Endothelial cell of hepatic sinusoid (primary cell): ENCODE data around the gene VPS18.

Source experiments
- in situ Hi-C: cut with HindIII; loops from 2 replicates; pipeline ENCODE4 v1.10.0; 2017; ENCODE audit warnings: low sequenced_read_pairs

VPS18 gene

GRCh38 chr15:40918799-40919392 is 24.6 kb downstream of the VPS18 start:
- in situ Hi-C loops, result no loop called here

- in situ Hi-C loops, result no loop called here
Measured at GRCh38 chr15:40921949-40922607, 27.8 kb downstream of the VPS18 start.

- in situ Hi-C loops, result no loop called here
Measured at GRCh38 chr15:40922608-40923005, 28.4 kb downstream of the VPS18 start.

- in situ Hi-C loops, result no loop called here
Measured at GRCh38 chr15:40923551-40923950, 29.3 kb downstream of the VPS18 start.

GRCh38 chr15:40925495-40925862 is 31.2 kb downstream of the VPS18 start:
- in situ Hi-C loops, result no loop called here

DNA sequence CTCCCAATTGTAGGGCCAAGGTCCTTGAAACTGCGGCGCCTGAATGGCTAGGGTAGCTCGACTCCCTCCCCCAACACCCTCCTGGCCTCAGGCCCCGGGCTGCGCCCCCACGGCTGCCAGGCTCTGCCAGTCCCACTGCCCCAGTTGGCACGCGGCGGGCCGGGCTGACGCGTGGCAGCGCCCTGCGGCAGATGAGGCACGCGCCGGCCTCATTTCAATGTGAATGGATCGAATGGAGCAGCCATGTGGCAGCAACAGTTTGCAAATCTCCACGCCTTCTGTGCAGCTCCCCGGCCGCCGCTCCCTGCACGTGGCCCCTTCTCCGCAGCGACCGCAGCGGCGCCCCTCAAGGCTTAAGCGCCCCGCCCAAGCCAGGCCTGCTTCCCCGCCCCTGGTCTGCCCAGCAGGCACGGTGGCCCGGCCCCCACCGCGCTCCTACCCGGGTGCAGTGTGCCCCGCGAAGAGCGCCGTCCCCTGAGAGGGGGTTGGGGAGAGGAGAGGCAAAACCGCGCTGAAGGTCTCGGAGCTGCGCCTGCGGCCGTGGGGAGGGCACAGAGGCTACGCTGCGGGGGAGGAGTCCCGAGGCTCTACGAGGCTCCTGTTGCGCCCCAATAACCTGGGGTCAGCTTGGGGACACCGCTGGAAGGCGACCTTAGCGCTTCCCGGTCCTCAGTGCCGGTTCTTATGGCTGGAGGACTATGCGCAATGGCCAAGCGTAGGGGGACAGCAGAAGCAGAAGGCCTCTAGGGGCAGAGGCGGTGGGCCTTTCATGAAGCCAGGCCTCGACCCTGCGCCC is 31.8 kb downstream of the VPS18 start:
- in situ Hi-C loops, result no loop called here

- in situ Hi-C loops, result no loop called here
Measured at GRCh38 chr15:40926659-40927494, 32.6 kb downstream of the VPS18 start.

DNA sequence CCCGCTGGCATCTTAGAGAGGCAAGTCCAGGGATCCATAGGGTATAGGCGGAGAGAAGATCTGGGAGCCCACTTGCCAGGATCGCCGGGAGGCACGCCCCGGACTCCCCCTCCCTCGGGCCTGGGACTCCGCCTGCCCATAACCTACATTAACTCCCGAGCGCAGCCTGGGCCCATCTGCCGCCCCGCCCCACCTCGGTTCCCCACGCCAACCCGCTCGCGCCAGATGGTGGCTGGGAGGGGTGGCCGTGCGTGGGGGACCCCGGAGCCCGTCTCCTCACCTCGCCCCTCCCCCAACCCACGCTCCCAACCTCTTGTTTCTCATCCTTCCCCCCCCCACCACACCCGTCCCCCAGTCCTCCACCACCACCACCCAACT is 33.2 kb downstream of the VPS18 start:
- in situ Hi-C loops, result no loop called here

GRCh38 chr15:40927873-40928806 is 33.9 kb downstream of the VPS18 start:
- in situ Hi-C loops, result no loop called here

DNA sequence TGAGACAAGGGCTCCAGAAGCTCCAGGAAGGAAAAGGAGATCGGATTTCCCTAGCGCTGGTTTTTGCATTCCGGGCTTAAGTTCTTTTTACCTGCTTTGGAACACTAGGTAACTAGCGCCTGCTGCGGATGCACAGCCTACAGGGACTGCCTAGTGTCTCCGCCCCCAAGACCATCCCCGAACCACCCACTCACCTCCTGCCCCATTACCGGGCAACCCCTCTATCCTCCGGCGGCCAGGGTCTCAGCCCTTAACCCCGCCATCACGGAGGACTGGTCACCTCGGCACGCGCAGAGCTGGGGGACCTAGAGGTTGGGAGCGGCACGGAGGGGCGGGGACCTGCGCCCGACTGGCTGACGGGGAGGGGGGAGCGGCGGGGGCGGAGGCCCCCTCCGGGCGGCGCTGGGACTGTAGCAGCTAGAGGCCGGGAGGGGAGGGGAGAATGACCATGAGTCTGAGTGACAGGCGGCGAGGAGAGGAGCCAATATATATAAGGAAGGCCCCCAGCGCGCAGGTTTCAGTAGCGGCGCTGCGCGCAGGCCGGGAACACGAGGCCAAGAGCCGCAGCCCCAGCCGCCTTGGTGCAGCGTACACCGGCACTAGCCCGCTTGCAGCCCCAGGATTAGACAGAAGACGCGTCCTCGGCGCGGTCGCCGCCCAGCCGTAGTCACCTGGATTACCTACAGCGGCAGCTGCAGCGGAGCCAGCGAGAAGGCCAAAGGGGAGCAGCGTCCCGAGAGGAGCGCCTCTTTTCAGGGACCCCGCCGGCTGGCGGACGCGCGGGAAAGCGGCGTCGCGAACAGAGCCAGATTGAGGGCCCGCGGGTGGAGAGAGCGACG is 34.8 kb downstream of the VPS18 start, which contains the start of gene DLL4:
Gene DLL4, plus strand, starts transcription at position 520 of the 839 bp plus-strand sequence. CDS start 329 bp downstream, outside the sequence.
- in situ Hi-C loops, result no loop called here

- in situ Hi-C loops, result loop anchor here (5.0 kb wide), 1 partner anchor 47 kb away; no protein-coding TSS in a partner anchor
Measured at GRCh38 chr15:40929660-40930429, 35.6 kb downstream of the VPS18 start.

- in situ Hi-C loops, result loop anchor here (5.0 kb wide), 1 partner anchor 47 kb away; no protein-coding TSS in a partner anchor
Measured at GRCh38 chr15:40930430-40931299, 36.4 kb downstream of the VPS18 start.

DNA sequence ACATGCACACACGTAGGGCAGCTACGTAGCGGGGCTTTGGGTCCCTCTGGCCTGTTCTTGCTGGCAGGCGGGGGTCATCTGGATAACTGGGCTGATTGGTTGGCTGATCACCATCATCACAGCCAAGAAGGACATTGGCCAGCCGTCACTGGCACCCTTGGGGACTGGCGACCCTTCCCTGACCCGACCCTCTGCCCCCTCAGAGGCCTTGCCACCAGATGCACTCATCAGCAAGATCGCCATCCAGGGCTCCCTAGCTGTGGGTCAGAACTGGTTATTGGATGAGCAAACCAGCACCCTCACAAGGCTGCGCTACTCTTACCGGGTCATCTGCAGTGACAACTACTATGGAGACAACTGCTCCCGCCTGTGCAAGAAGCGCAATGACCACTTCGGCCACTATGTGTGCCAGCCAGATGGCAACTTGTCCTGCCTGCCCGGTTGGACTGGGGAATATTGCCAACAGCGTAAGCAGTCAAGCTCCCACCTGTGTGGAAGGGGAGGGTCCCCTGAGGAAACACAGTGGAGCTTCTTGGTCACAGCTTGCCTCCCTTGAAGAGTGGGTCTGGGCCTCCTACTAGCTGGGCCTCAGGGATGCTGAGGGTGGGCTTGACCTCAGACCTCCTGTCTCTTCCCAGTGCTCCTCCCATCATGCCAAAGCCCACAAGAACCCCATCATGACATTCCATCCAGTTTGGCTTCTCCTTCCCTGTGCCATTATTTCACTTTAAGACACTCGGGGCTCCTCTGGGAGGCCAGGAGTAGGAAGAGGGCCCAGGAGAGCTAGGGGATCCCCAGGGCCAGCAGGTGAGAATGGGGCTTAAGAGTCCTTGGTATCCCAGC is 37.3 kb downstream of the VPS18 start:
- in situ Hi-C loops, result loop anchor here (5.0 kb wide), 1 partner anchor 46 kb away; no protein-coding TSS in a partner anchor

DNA sequence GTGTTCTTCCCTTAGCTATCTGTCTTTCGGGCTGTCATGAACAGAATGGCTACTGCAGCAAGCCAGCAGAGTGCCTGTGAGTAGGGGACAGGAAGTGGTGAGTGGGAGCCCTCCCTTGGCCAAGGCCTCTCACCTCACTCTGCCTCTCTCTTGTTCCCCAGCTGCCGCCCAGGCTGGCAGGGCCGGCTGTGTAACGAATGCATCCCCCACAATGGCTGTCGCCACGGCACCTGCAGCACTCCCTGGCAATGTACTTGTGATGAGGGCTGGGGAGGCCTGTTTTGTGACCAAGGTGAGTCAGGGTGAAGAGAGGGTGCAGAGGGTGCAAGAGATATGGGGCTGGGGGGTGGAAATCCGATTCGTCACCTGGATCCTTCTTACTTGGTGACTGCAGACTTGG is 37.9 kb downstream of the VPS18 start:
- in situ Hi-C loops, result loop anchor here (5.0 kb wide), 1 partner anchor 45 kb away; no protein-coding TSS in a partner anchor

DNA sequence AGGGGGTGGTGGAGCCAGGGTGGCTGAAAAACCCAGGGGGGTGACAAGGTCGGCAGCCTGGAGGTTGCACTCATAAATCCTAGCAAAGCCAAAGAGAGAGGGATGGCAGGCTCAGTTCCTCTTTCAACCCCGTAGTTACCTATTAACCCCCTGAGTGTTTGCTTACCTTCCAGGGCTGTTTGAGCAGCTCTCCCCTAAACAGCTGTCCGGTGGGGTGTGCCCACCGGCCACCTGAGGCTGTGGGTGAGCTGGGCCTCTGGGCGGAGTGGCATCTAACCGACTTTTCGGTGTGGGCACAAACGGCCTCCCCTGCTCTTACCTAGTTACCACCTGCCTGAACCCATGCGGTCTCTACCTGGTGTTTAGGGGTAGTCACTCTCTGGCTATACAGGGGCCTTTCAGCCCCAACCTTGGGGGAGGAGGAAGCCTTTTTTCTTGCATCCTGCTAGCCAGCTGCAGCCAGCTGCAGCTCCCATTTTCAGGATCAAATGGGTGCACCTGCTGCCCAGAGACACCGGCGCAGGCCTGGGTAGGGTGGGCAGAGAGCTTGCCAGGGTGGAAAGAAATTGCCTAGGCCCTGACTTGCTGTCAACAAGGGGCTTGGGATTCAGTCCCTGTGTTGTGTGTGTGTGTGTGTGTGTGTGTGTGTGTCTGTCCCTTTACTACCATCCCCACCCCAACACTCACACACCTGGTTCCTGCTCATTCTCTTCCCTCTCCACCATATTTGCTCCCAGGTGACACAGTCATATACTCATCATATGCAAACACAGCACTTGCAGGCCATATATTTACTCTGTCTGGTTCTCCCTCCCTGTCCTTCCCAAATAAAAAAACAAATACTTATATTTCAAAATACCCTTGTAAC is 38.6 kb downstream of the VPS18 start:
- in situ Hi-C loops, result loop anchor here (5.0 kb wide), 1 partner anchor 44 kb away; no protein-coding TSS in a partner anchor
